ENCODE results near the gene LRP6. TPM values are rescaled to one million over a fixed set of nuclear protein-coding genes. Genes with fewer than 3 reads are reported as not detected.

Gene LRP6
- total RNA-seq, 1 experiment from 2014 or later = 72.8 TPM

DNA sequence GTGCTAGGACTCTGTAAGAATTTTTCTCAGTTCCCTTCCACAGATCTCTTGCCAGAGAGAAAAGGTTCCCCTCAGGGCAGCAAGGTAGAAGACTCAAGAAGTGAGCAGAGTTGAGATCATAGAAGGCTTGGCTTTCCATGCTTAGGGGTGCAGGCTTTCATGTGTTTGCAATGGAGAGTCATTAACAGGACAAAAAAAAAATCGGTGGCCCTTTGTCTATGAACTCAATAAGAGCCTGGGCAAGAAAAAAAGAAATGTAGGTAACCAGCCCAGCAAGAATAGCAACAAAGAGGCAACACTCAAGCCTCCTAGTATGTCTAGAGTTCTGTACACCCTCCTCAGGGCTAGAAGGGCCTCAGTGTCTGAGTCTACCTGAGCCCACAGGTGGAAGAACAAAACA lies 23.4 kb upstream of the LRP6 start (continued):
- TF ChIP-seq, protein P1, sequence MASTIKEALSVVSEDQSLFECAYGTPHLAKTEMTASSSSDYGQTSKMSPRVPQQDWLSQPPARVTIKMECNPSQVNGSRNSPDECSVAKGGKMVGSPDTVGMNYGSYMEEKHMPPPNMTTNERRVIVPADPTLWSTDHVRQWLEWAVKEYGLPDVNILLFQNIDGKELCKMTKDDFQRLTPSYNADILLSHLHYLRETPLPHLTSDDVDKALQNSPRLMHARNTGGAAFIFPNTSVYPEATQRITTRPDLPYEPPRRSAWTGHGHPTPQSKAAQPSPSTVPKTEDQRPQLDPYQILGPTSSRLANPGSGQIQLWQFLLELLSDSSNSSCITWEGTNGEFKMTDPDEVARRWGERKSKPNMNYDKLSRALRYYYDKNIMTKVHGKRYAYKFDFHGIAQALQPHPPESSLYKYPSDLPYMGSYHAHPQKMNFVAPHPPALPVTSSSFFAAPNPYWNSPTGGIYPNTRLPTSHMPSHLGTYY (CRISPR knock-in tag; IDR thresholded peaks at IDR 0.05) = no peak
- TF ChIP-seq CREB1 (CRISPR knock-in tag; IDR thresholded peaks at IDR 0.05) = no peak
- TF ChIP-seq SMAD3 (CRISPR knock-in tag; IDR thresholded peaks at IDR 0.05; ENCODE audit: borderline replicate concordance) = no peak
- TF ChIP-seq TP53 (CRISPR knock-in tag; IDR thresholded peaks at IDR 0.05) = no peak
- no peak for TF ChIP-seq OVOL2 (CRISPR knock-in tag; IDR thresholded peaks at IDR 0.05; ENCODE audit: borderline replicate concordance)
- no peak for TF ChIP-seq ATF2 (CRISPR knock-in tag; IDR thresholded peaks at IDR 0.05; ENCODE audit: borderline replicate concordance, low read depth)
- TF ChIP-seq, protein P2, sequence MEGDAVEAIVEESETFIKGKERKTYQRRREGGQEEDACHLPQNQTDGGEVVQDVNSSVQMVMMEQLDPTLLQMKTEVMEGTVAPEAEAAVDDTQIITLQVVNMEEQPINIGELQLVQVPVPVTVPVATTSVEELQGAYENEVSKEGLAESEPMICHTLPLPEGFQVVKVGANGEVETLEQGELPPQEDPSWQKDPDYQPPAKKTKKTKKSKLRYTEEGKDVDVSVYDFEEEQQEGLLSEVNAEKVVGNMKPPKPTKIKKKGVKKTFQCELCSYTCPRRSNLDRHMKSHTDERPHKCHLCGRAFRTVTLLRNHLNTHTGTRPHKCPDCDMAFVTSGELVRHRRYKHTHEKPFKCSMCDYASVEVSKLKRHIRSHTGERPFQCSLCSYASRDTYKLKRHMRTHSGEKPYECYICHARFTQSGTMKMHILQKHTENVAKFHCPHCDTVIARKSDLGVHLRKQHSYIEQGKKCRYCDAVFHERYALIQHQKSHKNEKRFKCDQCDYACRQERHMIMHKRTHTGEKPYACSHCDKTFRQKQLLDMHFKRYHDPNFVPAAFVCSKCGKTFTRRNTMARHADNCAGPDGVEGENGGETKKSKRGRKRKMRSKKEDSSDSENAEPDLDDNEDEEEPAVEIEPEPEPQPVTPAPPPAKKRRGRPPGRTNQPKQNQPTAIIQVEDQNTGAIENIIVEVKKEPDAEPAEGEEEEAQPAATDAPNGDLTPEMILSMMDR (IDR thresholded peaks at IDR 0.05) = no peak
- no peak for TF ChIP-seq ESRRA (CRISPR knock-in tag; IDR thresholded peaks at IDR 0.05; ENCODE audit: borderline replicate concordance)

- no peak for DNase-seq (ENCODE audit: low spot score)
- H3K4me1 Mint-ChIP-seq = peaks cover 28% of the 10 kb centered on the region
Observed at GRCh38 chr12:12286441-12286840, 19.6 kb upstream of the LRP6 start.

More at GRCh38 chr12:12286441-12286840, 19.6 kb upstream of the LRP6 start:
- Mint-ChIP-seq H3K4me3 (no peak overlapping the region), H3K27me3 (ENCODE audit: low read depth) (no peaks in the 10 kb centered on the region), H3K9me3 (no peaks in the 10 kb centered on the region), H3K36me3 (no peaks in the 10 kb centered on the region), H3K27ac (no peak overlapping the region)
- POLR2A ChIA-PET = interaction anchor here (1.4 kb wide), 1 partner anchor 20 kb away, joined by 3 read pairs; the partner anchor contains the start of gene LRP6
- CTCF ChIA-PET = no interaction called here
- no peak for ATAC-seq
- TF ChIP-seq MYBL2 (CRISPR knock-in tag; IDR thresholded peaks at IDR 0.05) (no peak), ZNF219 (CRISPR knock-in tag; IDR thresholded peaks at IDR 0.05; ENCODE audit: borderline replicate concordance) (no peak), PREB (CRISPR knock-in tag; IDR thresholded peaks at IDR 0.05; ENCODE audit: borderline replicate concordance) (no peak), ZNF423 (CRISPR knock-in tag; IDR thresholded peaks at IDR 0.05) (no peak), NR1H2 (CRISPR knock-in tag; IDR thresholded peaks at IDR 0.05) (no peak), ZNF532 (CRISPR knock-in tag; IDR thresholded peaks at IDR 0.05; ENCODE audit: borderline replicate concordance) (no peak), PRRX2 (CRISPR knock-in tag; IDR thresholded peaks at IDR 0.05) (no peak), EMX1 (CRISPR knock-in tag; IDR thresholded peaks at IDR 0.05) (no peak), ZNF317 (CRISPR knock-in tag; IDR thresholded peaks at IDR 0.05; ENCODE audit: borderline replicate concordance, low read depth) (no peak), TEAD4 (CRISPR knock-in tag; IDR thresholded peaks at IDR 0.05) (no peak), FOXJ3 (CRISPR knock-in tag; IDR thresholded peaks at IDR 0.05; ENCODE audit: borderline replicate concordance) (no peak), ESRRA (CRISPR knock-in tag; IDR thresholded peaks at IDR 0.05; ENCODE audit: borderline replicate concordance) (no peak), ATF1 (CRISPR knock-in tag; IDR thresholded peaks at IDR 0.05) (no peak)
- TF ChIP-seq, protein P3, sequence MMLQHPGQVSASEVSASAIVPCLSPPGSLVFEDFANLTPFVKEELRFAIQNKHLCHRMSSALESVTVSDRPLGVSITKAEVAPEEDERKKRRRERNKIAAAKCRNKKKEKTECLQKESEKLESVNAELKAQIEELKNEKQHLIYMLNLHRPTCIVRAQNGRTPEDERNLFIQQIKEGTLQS (CRISPR knock-in tag; conservative IDR thresholded peaks at IDR 0.05) = no peak
- TF ChIP-seq, protein P4, sequence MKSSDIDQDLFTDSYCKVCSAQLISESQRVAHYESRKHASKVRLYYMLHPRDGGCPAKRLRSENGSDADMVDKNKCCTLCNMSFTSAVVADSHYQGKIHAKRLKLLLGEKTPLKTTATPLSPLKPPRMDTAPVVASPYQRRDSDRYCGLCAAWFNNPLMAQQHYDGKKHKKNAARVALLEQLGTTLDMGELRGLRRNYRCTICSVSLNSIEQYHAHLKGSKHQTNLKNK (CRISPR knock-in tag; IDR thresholded peaks at IDR 0.05) = no peak
- TF ChIP-seq, protein P1 (CRISPR knock-in tag; IDR thresholded peaks at IDR 0.05) = no peak
- TF ChIP-seq, protein P5, sequence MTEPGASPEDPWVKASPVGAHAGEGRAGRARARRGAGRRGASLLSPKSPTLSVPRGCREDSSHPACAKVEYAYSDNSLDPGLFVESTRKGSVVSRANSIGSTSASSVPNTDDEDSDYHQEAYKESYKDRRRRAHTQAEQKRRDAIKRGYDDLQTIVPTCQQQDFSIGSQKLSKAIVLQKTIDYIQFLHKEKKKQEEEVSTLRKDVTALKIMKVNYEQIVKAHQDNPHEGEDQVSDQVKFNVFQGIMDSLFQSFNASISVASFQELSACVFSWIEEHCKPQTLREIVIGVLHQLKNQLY (CRISPR knock-in tag; IDR thresholded peaks at IDR 0.05) = no peak

Data from WTC11 (cell line).